Hepatocyte (in vitro differentiated cells): ENCODE data around the gene ELFN1. TPM values are rescaled to one million over a fixed set of nuclear protein-coding genes. Genes with fewer than 3 reads are reported as not detected.

Experiments used
- DNase-seq: peaks from one replicate; pipeline ENCODE4 v3.0.0-alpha.2; 2016; ENCODE audit warnings: low spot score
- H2AFZ ChIP-seq: fragments of 200-600 bp; sonication (generic); 2 replicates; pipeline ENCODE4 v1.6.0; 2016; ENCODE audit warnings: antibody characterized with exemption, mild to moderate bottlenecking
- H3K27ac ChIP-seq: fragments of 200-600 bp; sonication (generic); 2 replicates; pipeline ENCODE4 v1.5.1; 2016; ENCODE audit warnings: mild to moderate bottlenecking
- H3K27me3 ChIP-seq: fragments of 200-600 bp; sonication (generic); 2 replicates; pipeline ENCODE4 v1.6.1; 2016
- H3K36me3 ChIP-seq: fragments of 200-600 bp; sonication (generic); replicated peaks from 2 replicates; pipeline ENCODE4 v1.5.1; 2016; ENCODE audit warnings: low read depth; ENCODE audit not compliant: insufficient read depth
- H3K4me1 ChIP-seq: fragments of 200-600 bp; sonication (generic); 2 replicates; pipeline ENCODE4 v1.5.1; 2016; ENCODE audit warnings: mild to moderate bottlenecking, moderate library complexity; ENCODE audit not compliant: insufficient read depth
- H3K4me2 ChIP-seq: fragments of 200-600 bp; sonication (generic); 2 replicates; pipeline ENCODE4 v1.6.0; 2016
- H3K4me3 ChIP-seq: fragments of 200-600 bp; sonication (generic); 2 replicates; pipeline ENCODE4 v1.5.1; 2016; ENCODE audit warnings: mild to moderate bottlenecking
- H3K79me2 ChIP-seq: fragments of 200-600 bp; sonication (generic); 2 replicates; pipeline ENCODE4 v1.6.0; 2017; ENCODE audit warnings: mild to moderate bottlenecking
- H3K9me2 ChIP-seq: fragments of 200-600 bp; sonication (generic); replicated peaks from 2 replicates; pipeline ENCODE4 v1.6.0; 2017; ENCODE audit warnings: mild to moderate bottlenecking; ENCODE audit not compliant: insufficient read depth
- H3K9me3 ChIP-seq: fragments of 200-600 bp; sonication (generic); 2 replicates; pipeline ENCODE4 v1.5.1; 2016; ENCODE audit warnings: low read depth, mild to moderate bottlenecking
- H4K20me1 ChIP-seq: fragments of 200-600 bp; sonication (generic); 2 replicates; pipeline ENCODE4 v1.6.0; 2016; ENCODE audit warnings: mild to moderate bottlenecking; ENCODE audit not compliant: insufficient read depth, poor library complexity, severe bottlenecking
- CTCF ChIP-seq: fragments of 200-600 bp; sonication (generic); IDR thresholded peaks from 2 replicates; pipeline ENCODE4 v1.5.1; 2016; ENCODE audit warnings: antibody characterized with exemption, mild to moderate bottlenecking; ENCODE audit not compliant: poor library complexity
- EZH2 ChIP-seq: fragments of 200-600 bp; sonication (generic); IDR thresholded peaks from 2 replicates; pipeline ENCODE4 v1.6.1; 2016; ENCODE audit warnings: antibody characterized with exemption, mild to moderate bottlenecking, borderline replicate concordance
- EZH2phosphoT487 ChIP-seq: fragments of 200-600 bp; sonication (generic); IDR thresholded peaks from one replicate; pipeline ENCODE4 v1.6.1; 2018; ENCODE audit warnings: antibody characterized with exemption, mild to moderate bottlenecking, low read depth, moderate library complexity; ENCODE audit not compliant: unreplicated experiment, severe bottlenecking
- WGBS: methylation state at CpG from one replicate; pipeline ENCODE4 v1.1.6; 2016; ENCODE audit warnings: low lambda C conversion rate; ENCODE audit errors: missing lambda C conversion rate; 5-methylcytosine and 5-hydroxymethylcytosine counted together
- polyA plus RNA-seq: library from polyadenylated mRNA; unstranded; fragments of >200 nt; fragmentation: Nextera tagmentation; extraction: Ambion mirVana; gene quantifications from 2 replicates; pipeline ENCODE4 v1.2.1, GENCODE V29; 2016
- total RNA-seq: library from RNA; depleted of rRNA; stranded (reverse); fragments of >200 nt; gene quantifications from 2 replicates; pipeline ENCODE4 v1.2.3, GENCODE V29; 2014

Gene ELFN1
- total and polyA plus RNA-seq, 2 experiments from 2014 or later, result 3.6 to 5.5 TPM

- Histone ChIP-seq H3K36me3 (no peaks in the 10 kb centered on the region), H3K79me2 (no peaks in the 10 kb centered on the region), H3K4me3 (no peak overlapping the region), H2AFZ (no peak overlapping the region), H3K9me3 (no peaks in the 10 kb centered on the region), H3K9me2 (no peaks in the 10 kb centered on the region), H3K4me1 (no peaks in the 10 kb centered on the region), H3K4me2 (no peak overlapping the region), H3K27me3 (no peaks in the 10 kb centered on the region), H4K20me1 (no peaks in the 10 kb centered on the region), H3K27ac (no peak overlapping the region)
- WGBS, result 80% methylated on average over 9 of the region's 9 CpGs
- DNase-seq, result no peak
- TF ChIP-seq CTCF (no peak), EZH2 (no peak), EZH2phosphoT487 (no peak)
Measured at GRCh38 chr7:1787241-1787640, 117.2 kb downstream of the ELFN1 start.

- H3K9me2 ChIP-seq, result no peaks in the 10 kb centered on the region
- no peak overlapping the region for H2AFZ ChIP-seq
- no peaks in the 10 kb centered on the region for H3K9me3 ChIP-seq
- H3K36me3 ChIP-seq, result no peaks in the 10 kb centered on the region
- no peak overlapping the region for H3K4me3 ChIP-seq
- TF ChIP-seq CTCF (no peak), EZH2phosphoT487 (no peak)
- H3K4me1 ChIP-seq, result no peaks in the 10 kb centered on the region
- DNase-seq, result no peak
- 90% methylated on average over 18 of the region's 18 CpGs for WGBS
- no peaks in the 10 kb centered on the region for H4K20me1 ChIP-seq
- H3K27ac ChIP-seq, result no peak overlapping the region
- no peaks in the 10 kb centered on the region for H3K79me2 ChIP-seq
- H3K27me3 ChIP-seq, result no peaks in the 10 kb centered on the region
- no peak overlapping the region for H3K4me2 ChIP-seq
Measured at GRCh38 chr7:1787681-1788235, 117.7 kb downstream of the ELFN1 start.

GRCh38 chr7:1794888-1795542 is 124.9 kb downstream of the ELFN1 start:
- DNase-seq, result no peak
- no peaks in the 10 kb centered on the region for H3K4me1 ChIP-seq
- WGBS, result 31% methylated on average over 1 of the region's 1 CpG
- H3K27ac ChIP-seq, result no peak overlapping the region
- H3K9me3 ChIP-seq, result peaks cover 3% of the 10 kb centered on the region
- no peaks in the 10 kb centered on the region for H3K36me3 ChIP-seq
- no peaks in the 10 kb centered on the region for H3K27me3 ChIP-seq
- TF ChIP-seq EZH2phosphoT487 (no peak), EZH2 (no peak), CTCF (no peak)
- no peaks in the 10 kb centered on the region for H3K9me2 ChIP-seq
- H3K79me2 ChIP-seq, result no peaks in the 10 kb centered on the region
- no peak overlapping the region for H3K4me2 ChIP-seq
- H3K4me3 ChIP-seq, result no peak overlapping the region
- H2AFZ ChIP-seq, result no peak overlapping the region
- H4K20me1 ChIP-seq, result no peaks in the 10 kb centered on the region

Other genes with a start within 250 kb of the ELFN1 start
- 9.8 and 16.4 TPM in 2 replicates for gene MICALL2, start 210.8 kb upstream of the ELFN1 start, total RNA-seq
- gene MICALL2, start 210.8 kb upstream of the ELFN1 start, polyA plus RNA-seq, result 28.2 and 34.5 TPM in 2 replicates
- 15.5 and 30.0 TPM in 2 replicates for gene INTS1, start 165.9 kb upstream of the ELFN1 start, total RNA-seq
- gene INTS1, start 165.9 kb upstream of the ELFN1 start, polyA plus RNA-seq, result 53.6 and 57.3 TPM in 2 replicates
- gene MAFK, start 139.6 kb upstream of the ELFN1 start, total RNA-seq, result 14.6 and 24.0 TPM in 2 replicates
- 4.4 and 7.8 TPM in 2 replicates for gene MAFK, start 139.6 kb upstream of the ELFN1 start, polyA plus RNA-seq
- gene TMEM184A, start 114.1 kb upstream of the ELFN1 start, total RNA-seq, result 14.5 and 23.4 TPM in 2 replicates
- gene TMEM184A, start 114.1 kb upstream of the ELFN1 start, polyA plus RNA-seq, result 18.6 and 24.7 TPM in 2 replicates
- 27.5 and 42.7 TPM in 2 replicates for gene PSMG3, start 100.2 kb upstream of the ELFN1 start, total RNA-seq
- gene PSMG3, start 100.2 kb upstream of the ELFN1 start, polyA plus RNA-seq, result 44.8 and 60.3 TPM in 2 replicates